Keratinocyte (primary cell): Measurements from ENCODE around the gene STIMATE.

Experiments
- EZH2 ChIP-seq: IDR thresholded peaks from one replicate; pipeline ENCODE4 v1.6.1; 2012; ENCODE audit warnings: inconsistent platforms, mild to moderate bottlenecking, low read length, moderate library complexity
- TF ChIP-seq, protein P1 (sequence below), 3 experiments: IDR thresholded peaks in 1 of 3; conservative IDR thresholded peaks in 1 of 3; optimal IDR thresholded peaks in 1 of 3; 2 replicates in 2 of 3; 3 replicates in 1 of 3; pipeline versions ENCODE3 to v1.5.1; 2011; ENCODE audit warnings: low read length in 3 of 3, mild to moderate bottlenecking in 3 of 3, moderate library complexity in 2 of 3, control low read depth in 1 of 3, inconsistent platforms in 1 of 3; ENCODE audit not compliant: insufficient read depth in 2 of 3; ENCODE audit errors: extremely low read depth in 1 of 3

- TF ChIP-seq, protein P1, sequence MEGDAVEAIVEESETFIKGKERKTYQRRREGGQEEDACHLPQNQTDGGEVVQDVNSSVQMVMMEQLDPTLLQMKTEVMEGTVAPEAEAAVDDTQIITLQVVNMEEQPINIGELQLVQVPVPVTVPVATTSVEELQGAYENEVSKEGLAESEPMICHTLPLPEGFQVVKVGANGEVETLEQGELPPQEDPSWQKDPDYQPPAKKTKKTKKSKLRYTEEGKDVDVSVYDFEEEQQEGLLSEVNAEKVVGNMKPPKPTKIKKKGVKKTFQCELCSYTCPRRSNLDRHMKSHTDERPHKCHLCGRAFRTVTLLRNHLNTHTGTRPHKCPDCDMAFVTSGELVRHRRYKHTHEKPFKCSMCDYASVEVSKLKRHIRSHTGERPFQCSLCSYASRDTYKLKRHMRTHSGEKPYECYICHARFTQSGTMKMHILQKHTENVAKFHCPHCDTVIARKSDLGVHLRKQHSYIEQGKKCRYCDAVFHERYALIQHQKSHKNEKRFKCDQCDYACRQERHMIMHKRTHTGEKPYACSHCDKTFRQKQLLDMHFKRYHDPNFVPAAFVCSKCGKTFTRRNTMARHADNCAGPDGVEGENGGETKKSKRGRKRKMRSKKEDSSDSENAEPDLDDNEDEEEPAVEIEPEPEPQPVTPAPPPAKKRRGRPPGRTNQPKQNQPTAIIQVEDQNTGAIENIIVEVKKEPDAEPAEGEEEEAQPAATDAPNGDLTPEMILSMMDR (optimal IDR thresholded peaks at IDR 0.05 in 1 of 3, IDR thresholded peaks at IDR 0.05 in 1 of 3, conservative IDR thresholded peaks at IDR 0.05 in 1 of 3; ENCODE audit: extremely low read depth in 1 of 3, insufficient read depth in 2 of 3, low read length in 3 of 3): no peak
- no peak for TF ChIP-seq EZH2
These were observed 56.0 kb downstream of the STIMATE start for GRCh38 chr3:52841211-52841980.
